ENCODE results near the gene BCAS3.

DNA sequence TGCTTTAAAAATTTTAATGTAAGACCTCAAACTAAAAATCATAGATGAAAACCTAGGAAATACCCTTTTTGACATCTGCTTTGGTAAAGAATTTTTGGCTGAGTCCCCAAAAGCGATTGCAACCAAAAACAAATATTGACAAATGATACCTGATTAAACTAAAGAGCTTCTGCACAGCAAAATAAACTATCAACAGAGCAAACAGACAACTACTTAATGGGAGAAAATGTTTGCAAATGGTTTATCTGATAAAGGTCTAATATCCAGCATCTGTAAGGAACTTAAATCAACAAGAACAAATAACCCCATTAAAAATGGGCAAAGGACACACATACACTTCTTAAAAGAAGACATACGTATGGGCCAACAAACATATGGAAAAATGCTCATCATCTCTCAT, 242.5 kb downstream of the BCAS3 start:
- TF ChIP-seq, protein P1, sequence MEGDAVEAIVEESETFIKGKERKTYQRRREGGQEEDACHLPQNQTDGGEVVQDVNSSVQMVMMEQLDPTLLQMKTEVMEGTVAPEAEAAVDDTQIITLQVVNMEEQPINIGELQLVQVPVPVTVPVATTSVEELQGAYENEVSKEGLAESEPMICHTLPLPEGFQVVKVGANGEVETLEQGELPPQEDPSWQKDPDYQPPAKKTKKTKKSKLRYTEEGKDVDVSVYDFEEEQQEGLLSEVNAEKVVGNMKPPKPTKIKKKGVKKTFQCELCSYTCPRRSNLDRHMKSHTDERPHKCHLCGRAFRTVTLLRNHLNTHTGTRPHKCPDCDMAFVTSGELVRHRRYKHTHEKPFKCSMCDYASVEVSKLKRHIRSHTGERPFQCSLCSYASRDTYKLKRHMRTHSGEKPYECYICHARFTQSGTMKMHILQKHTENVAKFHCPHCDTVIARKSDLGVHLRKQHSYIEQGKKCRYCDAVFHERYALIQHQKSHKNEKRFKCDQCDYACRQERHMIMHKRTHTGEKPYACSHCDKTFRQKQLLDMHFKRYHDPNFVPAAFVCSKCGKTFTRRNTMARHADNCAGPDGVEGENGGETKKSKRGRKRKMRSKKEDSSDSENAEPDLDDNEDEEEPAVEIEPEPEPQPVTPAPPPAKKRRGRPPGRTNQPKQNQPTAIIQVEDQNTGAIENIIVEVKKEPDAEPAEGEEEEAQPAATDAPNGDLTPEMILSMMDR (IDR thresholded peaks at IDR 0.05) = no peak
- TF ChIP-seq POLR2A (IDR thresholded peaks at IDR 0.05) = no peak
